Dermis lymphatic vessel endothelial cell (primary cell): ENCODE measurements around the gene ZNF83. TPM values are rescaled to one million over a fixed set of nuclear protein-coding genes. Genes with fewer than 3 reads are reported as not detected.

Experiments used
- total RNA-seq: library from RNA; depleted of rRNA; stranded (reverse); fragments of >200 nt; gene quantifications from 2 replicates; pipeline ENCODE4 v1.2.1, GENCODE V29; 2014

The ZNF83 gene
- total RNA-seq = 27.1 and 36.1 TPM in 2 replicates

DNA sequence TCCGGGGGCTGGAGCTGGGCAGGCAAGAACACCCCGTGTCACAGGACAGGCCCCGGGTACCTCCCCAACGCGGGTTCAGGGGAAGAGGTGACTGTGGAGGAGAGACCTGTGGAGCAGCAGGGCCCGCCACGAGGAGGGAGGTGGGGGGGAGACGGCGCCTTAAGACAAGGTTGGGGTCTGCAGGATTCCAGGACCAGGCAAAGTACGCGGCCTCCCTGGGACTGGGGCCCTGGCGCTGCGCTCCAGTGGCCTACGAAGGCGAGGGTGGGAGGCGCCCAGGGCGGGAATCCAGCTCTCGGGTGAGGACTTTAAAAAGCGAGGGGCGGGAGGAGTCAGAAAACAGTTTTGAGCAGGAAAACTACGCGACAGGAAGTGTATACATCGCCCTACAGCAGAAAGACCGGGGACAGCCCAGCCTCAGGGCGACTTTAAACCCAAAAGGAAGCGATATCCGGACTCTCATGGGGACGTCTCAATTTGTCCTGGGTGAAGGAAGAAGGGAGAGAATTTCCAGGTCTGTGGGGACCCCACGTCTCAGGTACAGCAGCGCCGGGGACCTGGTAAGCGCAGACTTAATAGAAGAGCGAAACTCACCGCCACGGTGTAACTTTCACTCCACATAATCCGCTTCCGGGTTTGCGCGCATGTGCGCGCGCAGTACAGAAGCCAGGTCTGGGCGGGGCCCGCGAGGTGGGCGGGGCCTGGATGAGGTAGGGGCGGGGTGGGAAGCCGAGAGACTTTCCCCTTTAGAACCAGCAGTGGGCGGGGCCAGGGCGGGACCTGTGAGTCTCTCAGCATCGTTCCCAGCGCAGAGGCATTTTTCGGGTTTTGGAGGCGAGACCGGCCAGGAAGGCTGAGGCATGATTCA lies at the start of gene ZNF83:
Gene ZNF83 (minus strand): TSS at position 638 of the 868 bp plus-strand sequence.

DNA sequence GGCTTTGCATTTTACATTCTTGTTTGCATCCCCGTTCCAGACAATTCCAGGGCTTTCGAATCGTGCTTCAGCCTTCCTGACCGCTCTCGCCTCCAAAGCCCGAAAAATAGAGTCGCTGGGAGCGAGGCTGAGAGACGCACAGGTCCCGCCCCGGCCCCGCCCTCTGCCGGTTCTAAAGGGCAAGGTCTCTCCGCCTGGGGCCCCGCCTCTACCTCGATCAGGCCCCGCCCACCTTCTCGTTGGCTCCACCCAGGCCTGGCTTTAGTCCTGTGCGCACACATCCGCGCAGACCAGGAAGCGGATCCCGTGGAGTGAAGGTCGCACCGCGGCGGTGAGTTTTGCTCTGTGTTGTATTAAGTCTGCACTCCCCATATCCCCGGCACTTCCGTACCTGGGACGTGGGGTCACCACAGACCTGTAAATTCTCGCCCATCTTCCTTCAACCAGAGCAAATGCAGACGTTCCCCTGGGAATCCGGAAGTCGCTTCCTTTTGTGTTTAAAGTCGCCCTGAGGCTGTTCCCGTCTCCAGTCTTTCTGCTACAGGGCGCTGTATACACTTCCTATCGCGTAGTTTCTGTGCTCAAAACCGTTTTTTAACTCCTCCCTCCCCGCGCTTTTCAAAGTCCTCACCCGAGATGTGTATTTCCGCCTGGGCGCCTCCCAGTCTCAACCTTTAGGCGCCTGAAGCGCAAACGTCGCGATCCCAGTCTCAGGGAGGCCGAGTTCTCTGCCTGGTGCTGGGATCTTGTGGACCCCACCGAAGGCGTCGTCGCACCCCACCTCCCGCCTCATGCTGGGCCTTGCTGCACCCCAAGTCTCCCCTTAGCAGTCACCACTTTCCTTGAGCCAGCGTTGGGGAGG lies 67.9 kb downstream of the ZNF83 start, which contains the start of gene ZNF701:
Gene ZNF701 (plus strand): TSS at position 288 of the 862 bp plus-strand sequence. CDS start 3,861 bp downstream, outside the sequence.

Other genes starting within 250 kb of the ZNF83 start
- gene ZNF528, start 240.5 kb downstream of the ZNF83 start, total RNA-seq = 8.3 and 14.4 TPM in 2 replicates
- gene ZNF534, start 209.2 kb downstream of the ZNF83 start, total RNA-seq = not detected in 2 replicates
- 0.54 and 1.1 TPM in 2 replicates for gene ZNF578, start 184.8 kb downstream of the ZNF83 start, total RNA-seq
- 10.3 and 15.8 TPM in 2 replicates for gene ZNF808, start 110.7 kb downstream of the ZNF83 start, total RNA-seq
- 12.0 and 16.2 TPM in 2 replicates for gene ZNF701, start 68.1 kb downstream of the ZNF83 start, total RNA-seq
- gene ZNF611, start 96.7 kb upstream of the ZNF83 start, total RNA-seq = 5.4 and 8.4 TPM in 2 replicates
- 2.1 and 4.0 TPM in 2 replicates for gene ZNF600, start 148.4 kb upstream of the ZNF83 start, total RNA-seq
- gene ZNF28, start 183.3 kb upstream of the ZNF83 start, total RNA-seq = 17.1 and 18.0 TPM in 2 replicates
- gene ZNF468, start 219.3 kb upstream of the ZNF83 start, total RNA-seq = 16.1 and 24.7 TPM in 2 replicates